ENCODE results near the gene BBX.

- TF ChIP-seq POLR2AphosphoS5 (IDR thresholded peaks at IDR 0.05; ENCODE audit: low read depth) (no peak), SPI1 (IDR thresholded peaks at IDR 0.05; ENCODE audit: borderline replicate concordance, low read depth) (no peak)
Measured at GRCh38 chr3:107837895-107838612, 315.3 kb downstream of the BBX start.
